IMR-90 (cell line): ENCODE data around the gene TAB2.

Source experiments
- CEBPB ChIP-seq: IDR thresholded peaks from 2 replicates; pipeline ENCODE4 v1.6.1; 2012; ENCODE audit warnings: low read depth, low read length, improper control_type of control experiment
- CTCF ChIP-seq: conservative IDR thresholded peaks from 2 replicates; pipeline ENCODE4 v1.5.1; 2012; ENCODE audit warnings: mild to moderate bottlenecking, low read depth, low read length, improper control_type of control experiment
- FOS ChIP-seq: fragments of 150-350 bp; IDR thresholded peaks from 2 replicates; pipeline ENCODE4 v1.6.1; 2016; ENCODE audit warnings: low read depth, low read length
- MAFK ChIP-seq: IDR thresholded peaks from 2 replicates; pipeline ENCODE4 v1.6.1; 2012; ENCODE audit warnings: low read depth, low read length, improper control_type of control experiment
- MAZ ChIP-seq: IDR thresholded peaks from 2 replicates; pipeline ENCODE4 v1.6.1; 2012; ENCODE audit warnings: low read depth, mild to moderate bottlenecking, low read length, improper control_type of control experiment, moderate library complexity, borderline replicate concordance
- MXI1 ChIP-seq: IDR thresholded peaks from 2 replicates; pipeline ENCODE4 v1.6.1; 2012; ENCODE audit warnings: low read depth, mild to moderate bottlenecking, low read length, moderate library complexity, borderline replicate concordance
- POLR2A ChIP-seq: IDR thresholded peaks from 2 replicates; pipeline ENCODE4 v1.6.1; 2012; ENCODE audit warnings: mild to moderate bottlenecking, low read depth, low read length
- RAD21 ChIP-seq: IDR thresholded peaks from 2 replicates; pipeline ENCODE4 v1.6.1; 2012; ENCODE audit warnings: low read length, improper control_type of control experiment
- RCOR1 ChIP-seq: IDR thresholded peaks from 2 replicates; pipeline ENCODE4 v1.6.1; 2012; ENCODE audit warnings: mild to moderate bottlenecking, low read length, improper control_type of control experiment; ENCODE audit not compliant: insufficient replicate concordance
- RFX5 ChIP-seq: IDR thresholded peaks from 2 replicates; pipeline ENCODE4 v1.8.0; 2012; ENCODE audit warnings: low read depth, mild to moderate bottlenecking, low read length, moderate library complexity
- SMC3 ChIP-seq: fragments of 150-350 bp; IDR thresholded peaks from 2 replicates; pipeline ENCODE4 v1.6.1; 2016; ENCODE audit warnings: low read depth, mild to moderate bottlenecking, antibody characterized with exemption, low read length, moderate library complexity
- USF2 ChIP-seq: fragments of 150-350 bp; IDR thresholded peaks from 2 replicates; pipeline ENCODE4 v1.6.1; 2017; ENCODE audit warnings: mild to moderate bottlenecking, antibody characterized with exemption, low read length, low read depth

GRCh38 chr6:149364557-149364956 lies 47.0 kb downstream of the TAB2 start:
- TF ChIP-seq CTCF (no peak), SMC3 (no peak), POLR2A (no peak), MAZ (no peak), USF2 (no peak), RCOR1 (no peak), MAFK (no peak), FOS (no peak), RFX5 (no peak), MXI1 (no peak), RAD21 (no peak), CEBPB (peak; percentile 76)
